HG03196 (cell line): ENCODE data around the gene CRAT.
A peak's percentile ranks its signal among the peaks of the same experiment; 100 is the strongest.

Experiments used
- ATAC-seq: cut with Tn5 transposase; IDR thresholded peaks from one replicate; pipeline ENCODE4 v1.9.1; 2021; ENCODE audit not compliant: unreplicated experiment

CRAT gene

DNA sequence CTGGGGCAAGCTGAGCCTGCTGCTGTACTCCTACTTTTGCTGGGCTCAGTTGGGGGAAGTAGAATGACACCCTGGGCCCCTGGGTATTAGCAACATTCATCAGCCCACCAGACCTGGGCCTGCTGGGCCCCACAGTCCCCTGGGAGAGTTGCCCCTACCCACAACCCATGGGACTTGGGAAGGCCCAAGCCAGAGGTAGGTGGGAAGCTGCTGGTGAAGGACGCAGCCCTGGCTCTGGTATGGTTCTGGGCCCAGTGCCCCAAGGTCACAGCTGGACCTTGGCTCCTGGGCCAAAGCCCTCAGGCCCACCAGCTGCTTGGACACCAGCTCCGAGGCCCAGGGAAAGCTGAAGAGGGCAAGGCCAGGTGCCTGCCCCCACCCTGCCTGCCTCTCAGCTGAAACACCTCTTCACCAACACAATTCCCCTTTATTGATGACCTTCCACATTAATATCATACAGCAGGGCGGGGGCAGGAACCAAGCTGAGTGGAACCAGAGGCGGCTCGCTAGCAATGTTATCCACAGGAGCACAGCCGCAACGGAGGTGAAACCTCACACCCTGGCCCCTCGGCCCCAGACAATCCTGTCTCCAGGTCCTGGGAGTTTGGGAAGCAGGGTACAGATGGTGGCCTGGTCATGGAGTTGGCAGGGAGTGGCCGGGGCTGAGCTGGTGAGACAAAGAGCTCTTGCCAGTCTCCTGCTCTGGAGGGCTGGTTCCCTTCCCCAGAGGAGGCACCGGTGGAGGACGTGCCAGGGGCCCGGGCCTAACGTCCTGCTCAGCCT lies 16.0 kb downstream of the CRAT start:
- no peak for ATAC-seq

DNA sequence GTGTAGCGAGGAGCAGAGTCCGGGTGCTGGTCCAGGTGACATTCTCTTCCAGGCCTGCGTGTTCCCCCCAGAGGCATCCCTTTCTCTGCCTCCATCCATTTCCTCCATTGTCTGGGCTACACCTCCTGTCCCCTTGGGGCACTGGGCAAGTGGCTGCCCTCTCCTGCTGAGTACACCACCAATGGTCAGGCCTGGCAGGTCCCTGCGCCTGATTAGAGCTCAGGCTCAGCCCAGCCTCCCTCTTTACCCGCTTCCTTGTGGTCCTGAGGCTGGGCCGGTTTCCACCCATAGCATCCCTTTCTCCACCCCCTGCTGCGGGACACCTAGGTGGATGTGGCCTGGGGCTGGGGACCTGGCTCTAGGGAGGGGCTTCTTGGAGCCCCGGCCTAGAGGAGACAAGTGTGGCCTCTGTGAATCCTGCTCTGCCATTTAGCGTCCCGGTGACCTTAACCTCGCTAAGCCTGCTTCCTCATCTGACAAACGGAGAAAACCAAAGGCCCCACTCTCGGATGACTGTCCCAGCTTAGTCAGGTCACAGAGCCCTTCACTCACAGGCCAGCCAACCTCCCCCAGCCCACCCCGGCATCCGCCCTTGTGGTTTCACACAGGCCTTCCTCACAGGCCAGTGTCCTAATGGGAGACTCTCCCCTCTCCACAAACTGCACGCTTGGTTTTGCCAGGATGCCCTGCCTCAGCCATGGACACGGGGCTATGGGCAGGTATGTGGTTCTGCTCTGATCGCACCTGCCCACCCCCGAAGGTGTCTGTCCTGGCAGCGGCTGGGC lies 16.8 kb downstream of the CRAT start:
- ATAC-seq, result no peak

DNA sequence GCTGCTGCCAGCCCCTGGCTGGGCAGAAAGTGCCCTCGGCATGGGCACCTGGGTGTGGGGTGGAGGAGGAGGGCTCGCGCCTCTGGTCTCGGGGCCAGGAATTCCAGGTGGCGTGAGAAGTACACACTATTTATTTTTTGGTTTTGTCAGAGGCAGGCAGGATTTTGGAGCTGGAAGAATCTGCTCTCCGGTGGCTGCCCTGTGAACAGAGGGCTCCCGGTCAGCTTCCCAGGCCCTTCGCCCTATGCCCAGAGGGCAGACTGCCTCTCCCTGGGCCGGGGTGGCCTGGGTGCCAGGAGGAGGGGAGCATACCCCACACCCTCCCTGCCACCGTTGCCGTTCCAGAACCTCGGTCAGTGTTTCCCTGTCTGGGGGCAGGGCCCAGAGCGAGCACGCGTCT lies 21.3 kb downstream of the CRAT start:
- ATAC-seq, result no peak

DNA sequence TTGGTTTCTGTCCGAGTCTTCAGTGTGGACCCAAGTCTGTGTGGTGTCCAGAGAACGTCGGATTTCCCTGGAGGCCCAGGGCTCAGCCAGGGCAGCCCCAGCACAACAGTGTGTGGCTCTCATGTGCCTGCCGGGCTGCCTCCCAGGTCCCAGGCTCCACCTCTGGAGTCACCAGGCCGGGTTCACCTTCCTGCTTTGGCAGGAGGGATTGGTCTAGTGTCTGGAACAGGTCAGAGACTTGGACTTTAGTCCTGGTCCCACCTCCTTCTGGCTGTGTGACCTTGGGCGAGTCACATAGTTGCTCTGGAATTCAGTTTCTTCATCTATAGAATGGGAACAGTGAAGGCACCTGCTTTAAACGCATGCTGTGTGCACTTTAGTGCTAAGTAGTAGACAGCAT lies 26.5 kb downstream of the CRAT start:
- ATAC-seq, result no peak

DNA sequence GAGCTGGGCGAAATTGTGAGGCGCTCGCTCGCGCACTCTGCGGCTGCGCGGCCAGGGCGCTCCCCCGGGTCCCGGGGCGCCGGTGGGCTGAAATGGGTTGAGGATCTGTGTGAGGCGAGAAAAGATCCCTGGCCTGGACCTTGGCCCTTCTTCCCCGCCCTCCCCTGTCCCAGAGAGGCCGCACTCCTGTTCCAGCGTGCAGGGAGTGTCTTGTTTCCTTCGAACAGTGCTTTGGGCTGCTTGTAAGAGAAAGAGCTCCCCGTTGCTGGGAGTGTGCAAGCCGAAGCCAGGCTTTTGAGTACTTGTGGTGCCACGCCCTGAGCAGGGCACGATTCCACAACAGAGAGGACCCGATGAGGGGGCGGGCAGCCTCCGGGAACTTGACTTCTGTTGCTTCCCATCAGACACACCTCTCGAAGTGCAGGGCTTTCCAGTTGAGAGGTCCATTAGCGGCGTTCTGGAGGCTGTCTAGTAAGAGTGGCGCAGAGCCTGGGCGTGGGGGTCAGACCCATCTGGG lies 29.1 kb downstream of the CRAT start:
- no peak for ATAC-seq

DNA sequence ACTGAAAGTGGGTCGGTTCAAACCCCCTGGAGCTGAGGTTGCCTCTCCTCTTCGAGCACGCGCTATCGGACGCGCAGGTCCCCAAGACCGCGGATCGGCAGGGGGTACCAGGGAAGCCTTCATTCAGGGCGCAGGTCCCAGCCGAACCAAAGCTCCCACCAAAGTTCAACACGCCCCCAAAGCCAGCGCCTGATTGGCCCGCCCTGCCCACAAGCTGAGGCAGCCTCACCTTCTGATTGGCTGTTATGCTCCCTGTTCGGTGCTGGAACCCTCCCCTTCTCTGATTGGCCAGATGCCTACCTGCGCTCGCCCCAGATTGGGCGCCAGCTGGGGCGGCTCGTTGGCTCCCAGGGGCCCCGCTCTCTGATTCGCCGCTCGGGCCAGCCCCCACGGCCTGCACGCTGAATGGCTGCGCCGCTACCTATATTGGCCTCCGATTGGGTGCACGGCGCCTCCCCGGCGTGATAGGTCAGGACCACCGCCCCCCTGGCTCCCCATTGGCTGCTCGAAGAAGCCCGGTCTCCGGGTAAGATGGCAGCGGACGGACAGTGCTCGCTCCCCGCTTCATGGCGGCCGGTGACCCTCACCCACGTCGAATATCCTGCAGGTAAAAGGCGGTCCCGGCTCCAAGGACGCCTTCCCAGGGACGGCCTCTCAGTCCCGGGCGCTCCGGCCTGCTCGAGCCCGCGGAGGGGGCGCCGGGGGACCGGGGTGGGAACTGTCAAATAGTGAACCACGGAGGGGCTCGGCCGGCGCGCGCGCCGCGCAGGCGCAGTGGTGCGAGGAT lies 29.8 kb downstream of the CRAT start, which contains the start of gene DOLPP1:
DOLPP1 (plus strand) TSS at position 511 of the 787 bp plus-strand sequence; CDS start at position 532, 21 bp downstream.
- peak; percentile 89 for ATAC-seq

DNA sequence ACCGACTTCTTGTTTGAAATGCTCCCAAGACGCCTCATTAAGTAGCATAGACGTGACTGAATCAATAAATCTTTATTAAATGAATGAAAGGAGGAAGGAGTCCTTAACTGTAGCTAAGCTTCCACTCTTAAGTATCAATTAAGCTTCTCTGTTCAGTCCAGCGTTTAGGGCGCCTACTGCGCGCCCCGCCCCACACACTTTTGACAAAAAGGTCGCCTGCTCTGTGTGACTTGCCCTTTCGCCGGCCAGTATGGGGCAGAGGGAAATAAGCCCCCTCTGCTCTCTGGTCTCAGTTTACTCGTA lies 30.3 kb downstream of the CRAT start:
- no peak for ATAC-seq

DNA sequence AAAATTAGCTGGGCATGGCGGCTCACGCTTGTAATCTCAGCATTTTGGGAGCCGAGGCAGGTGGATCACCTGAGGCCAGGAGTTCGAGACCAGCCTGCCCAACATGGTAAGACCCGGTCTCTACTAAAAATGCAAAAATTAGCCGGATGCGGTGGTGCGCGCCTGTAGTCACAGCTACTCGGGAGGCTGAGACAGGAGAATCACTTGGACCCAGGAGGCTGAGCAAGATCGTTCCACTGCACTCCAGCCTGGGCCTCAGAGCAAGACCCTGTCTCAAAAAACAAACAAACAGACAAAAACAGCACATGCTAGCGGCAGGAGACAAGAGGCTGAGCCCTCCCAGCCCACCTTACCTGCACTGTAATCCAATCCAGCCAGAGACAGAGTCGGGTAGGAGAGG lies 30.8 kb downstream of the CRAT start:
- ATAC-seq, result no peak

DNA sequence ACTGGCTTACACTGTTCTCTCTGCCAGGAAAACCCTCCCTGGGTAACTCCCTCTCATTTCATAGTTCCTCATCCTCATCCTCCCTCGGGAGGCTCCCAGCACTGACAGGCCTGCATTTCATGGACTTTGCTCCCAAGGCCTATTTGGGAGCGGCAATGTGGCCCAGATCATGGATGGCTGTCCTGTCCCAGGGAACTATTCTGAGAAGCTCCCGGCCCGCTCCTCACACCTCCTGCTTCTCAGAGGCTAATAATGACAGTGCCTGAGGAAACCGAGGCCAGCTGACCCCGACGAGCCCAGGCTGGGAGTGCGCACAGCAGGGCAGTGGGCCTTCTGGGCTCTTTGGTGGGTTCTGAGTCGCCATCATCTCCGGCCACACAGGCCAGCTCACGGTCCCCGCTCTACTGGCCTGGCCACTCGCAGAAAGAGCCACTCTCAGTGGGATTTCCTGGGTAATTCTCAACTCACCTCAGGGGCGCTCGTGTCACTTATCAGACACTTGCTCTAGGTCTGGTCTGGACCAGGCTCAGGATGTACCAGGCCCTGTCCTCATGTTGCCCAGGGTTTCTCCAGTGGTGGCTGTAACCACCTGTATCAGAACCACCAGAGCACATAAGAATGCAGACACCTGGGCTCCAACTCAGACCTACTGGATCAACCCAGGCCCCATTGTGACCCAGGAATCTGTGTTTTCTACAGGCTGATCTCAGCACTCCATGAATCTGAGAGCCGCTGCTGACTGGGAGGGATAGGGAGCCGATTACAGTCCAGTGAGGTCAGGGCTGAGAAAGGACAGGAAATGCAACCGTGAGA lies 31.7 kb downstream of the CRAT start:
- ATAC-seq, result no peak

DNA sequence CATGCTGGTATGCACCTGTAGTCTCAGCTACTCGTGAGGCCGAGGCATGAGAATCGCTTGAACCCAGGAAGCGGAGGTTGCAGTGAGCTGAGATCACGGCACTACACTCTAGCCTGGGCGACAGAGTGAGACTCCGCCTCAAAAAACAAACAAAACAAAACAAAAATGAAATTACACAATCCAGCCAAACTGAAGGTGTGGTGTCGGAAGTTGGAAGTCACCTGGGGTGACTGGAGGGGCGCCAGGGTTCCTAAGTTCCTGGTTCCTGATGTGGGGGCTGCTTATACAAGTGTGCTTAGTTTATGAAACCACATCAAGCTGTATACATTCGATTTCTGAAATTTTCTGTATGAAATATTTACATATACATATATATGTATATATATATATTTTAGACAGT lies 33.4 kb downstream of the CRAT start:
- ATAC-seq, result no peak

DNA sequence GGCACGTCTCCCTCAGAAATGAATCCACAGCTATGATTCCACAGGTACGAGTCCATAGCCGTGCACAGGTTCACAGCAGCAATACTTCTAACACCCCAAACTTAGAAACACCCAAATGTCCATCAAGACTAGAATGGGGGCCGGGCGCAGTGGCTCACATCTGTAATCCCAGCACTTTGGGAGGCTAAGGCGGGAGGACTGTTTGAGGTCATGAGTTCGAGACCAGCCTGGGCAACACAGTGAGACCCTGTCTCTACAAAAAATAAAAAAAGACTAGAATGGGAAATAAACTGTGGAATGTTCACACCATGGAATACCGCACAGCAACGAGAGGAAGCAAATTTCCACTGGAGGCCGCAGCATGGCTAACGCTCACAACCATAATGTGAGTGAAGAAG lies 34.0 kb downstream of the CRAT start:
- no peak for ATAC-seq

DNA sequence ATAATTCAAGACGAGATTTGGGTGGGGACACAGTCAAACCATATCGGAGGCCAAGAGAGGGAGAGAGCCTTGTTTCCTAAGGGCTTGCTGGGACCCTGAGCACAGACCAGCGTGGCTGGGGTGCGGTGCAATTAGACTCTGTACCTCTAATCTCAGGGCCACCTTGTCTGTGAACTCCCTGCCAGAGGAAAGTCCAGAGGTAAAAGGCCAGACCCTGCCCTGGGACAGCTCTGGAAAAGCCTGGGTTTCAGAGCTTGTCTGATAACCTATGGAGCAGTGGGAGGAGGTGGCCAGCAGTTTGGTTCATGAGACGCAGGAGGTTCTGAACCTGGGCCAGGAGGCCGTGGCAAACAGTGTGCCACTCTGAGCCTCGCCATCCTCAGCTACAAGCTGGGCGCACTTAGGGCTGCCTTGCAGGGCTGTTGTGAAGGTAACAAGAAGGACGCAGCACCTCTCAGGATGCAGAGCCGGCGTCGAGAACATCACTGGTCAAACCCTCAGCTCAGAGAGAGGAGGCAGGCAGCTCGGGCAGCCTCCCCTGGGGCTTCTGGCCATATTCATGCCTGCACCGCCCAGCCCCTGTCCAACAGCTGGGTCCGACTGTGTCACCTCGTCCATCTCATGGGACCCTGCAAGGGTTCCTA lies 34.5 kb downstream of the CRAT start:
- no peak for ATAC-seq

DNA sequence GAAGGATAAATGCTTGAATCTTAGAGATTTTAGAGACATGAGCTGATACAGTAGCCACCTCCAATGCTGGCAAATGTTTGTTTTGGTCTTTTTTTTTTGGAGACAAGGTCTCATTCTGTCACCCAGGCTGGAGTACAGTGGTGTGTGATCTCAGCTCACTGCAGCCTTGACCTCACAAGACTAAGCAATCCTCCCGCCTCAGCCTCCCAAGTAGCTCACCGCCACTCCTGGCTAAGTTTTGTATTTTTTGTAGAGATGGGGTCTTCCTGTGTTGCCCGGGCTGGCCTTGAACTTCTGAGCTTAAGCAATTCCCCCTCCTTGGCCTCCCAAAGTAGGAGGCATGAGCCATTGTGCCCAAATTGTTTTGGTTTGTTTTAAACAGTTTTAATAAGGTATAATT lies 36.5 kb downstream of the CRAT start:
- no peak for ATAC-seq

DNA sequence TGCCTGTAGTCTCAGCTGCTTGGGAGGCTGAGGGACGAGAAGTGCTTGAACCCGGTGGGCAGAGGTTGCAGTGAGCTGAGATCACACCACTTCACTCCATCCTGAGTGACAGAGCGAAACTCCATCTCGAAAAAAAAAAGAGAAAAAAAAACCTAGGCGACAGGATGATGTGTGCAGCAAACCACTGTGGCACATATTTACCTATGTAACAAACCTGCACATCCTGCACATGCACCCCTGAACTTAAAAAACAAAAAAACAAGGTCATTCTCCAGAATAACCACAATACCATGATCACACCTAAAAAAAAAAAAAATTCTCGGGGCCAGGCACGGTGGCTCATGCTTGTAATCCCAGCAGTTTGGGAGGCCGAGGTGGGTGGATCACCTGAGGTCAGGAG lies 37.2 kb downstream of the CRAT start:
- no peak for ATAC-seq

DNA sequence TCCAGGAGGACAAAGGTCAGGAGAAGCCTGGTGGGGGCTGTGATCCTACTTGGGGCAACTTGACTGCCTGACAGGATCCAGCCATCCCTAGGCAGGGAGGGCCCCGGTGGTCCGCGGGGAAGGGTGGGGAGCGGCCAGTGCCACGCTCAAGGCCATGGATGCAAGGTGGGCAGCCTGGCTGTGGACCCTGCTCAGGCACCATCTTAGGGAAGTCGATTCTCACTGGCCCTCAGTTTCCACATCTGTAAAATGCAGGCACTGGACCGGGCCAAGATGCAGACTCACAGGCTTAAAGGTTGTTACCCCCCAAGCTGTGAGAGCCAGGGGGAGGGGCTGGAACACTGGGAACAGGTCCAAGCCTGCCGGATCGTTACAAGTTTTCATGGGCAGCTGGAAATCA lies 38.4 kb downstream of the CRAT start:
- no peak for ATAC-seq

DNA sequence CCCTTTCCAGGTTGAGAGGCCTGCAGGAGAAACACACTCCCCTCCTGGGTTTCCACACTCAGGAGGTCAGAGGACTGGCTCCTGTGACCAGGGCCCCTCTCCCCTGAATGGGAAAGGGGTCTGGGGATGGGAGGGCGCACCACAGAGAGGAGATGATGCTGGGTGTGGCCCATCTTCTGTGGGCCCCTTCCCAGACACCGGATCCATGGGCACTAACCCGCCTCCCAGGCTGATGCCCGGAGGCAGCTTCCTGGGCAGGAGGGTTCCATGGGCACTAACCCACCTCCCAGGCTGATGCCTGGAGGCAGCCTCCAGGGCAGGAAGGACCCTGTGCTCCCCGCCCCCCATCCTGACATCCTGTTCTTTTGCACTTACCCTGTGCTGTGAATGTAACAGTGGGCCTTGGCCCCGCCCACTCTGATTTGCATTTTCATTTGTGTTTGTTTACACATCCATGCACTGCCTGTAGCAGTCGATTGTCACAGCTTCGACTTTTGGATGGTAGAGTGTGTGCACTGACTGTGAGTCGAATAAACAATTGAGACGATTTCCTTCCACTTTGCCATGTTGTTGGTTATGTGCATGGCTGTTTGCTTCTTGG lies 39.0 kb downstream of the CRAT start:
- ATAC-seq, result no peak

DNA sequence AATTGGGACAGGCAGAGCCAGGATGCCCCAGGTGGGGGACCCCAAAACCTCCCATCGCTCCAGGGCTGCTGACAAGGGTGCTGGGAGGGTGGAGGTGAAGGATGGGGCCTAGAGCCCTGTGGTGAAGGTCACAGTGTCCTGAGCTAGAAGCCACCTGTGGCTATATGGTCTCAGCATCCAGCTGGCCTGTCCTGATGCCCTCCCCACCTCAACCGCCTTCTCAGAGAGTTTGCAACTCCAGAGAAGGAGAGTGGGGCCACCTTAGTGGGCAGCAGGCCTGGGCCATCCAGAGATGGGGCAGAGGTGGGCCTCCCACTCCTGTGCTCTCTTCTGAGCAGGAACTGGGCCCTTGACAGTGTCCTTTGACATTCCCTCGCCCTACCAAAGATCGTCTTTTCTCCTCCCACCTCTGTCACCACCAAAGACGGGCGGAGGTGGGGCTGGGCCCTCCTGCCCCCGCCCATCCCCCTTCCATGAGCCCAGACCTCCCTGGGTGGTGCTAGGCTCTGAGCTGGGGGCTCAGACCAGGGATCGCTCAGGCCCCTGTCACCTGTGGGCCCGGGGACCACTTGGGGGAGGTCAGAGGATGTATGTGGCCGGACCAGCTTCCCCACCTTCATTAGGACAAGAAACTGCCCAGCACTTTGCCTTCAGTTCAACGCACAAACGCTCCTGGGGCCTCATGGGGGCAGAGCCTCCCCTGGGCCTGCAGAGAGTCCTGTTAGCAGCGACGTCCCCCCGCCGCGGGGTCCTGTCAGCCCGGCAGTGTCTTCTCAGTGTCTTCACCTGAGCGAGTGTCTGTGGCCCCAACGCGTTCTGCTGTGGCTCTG lies 39.7 kb downstream of the CRAT start:
- ATAC-seq, result no peak

DNA sequence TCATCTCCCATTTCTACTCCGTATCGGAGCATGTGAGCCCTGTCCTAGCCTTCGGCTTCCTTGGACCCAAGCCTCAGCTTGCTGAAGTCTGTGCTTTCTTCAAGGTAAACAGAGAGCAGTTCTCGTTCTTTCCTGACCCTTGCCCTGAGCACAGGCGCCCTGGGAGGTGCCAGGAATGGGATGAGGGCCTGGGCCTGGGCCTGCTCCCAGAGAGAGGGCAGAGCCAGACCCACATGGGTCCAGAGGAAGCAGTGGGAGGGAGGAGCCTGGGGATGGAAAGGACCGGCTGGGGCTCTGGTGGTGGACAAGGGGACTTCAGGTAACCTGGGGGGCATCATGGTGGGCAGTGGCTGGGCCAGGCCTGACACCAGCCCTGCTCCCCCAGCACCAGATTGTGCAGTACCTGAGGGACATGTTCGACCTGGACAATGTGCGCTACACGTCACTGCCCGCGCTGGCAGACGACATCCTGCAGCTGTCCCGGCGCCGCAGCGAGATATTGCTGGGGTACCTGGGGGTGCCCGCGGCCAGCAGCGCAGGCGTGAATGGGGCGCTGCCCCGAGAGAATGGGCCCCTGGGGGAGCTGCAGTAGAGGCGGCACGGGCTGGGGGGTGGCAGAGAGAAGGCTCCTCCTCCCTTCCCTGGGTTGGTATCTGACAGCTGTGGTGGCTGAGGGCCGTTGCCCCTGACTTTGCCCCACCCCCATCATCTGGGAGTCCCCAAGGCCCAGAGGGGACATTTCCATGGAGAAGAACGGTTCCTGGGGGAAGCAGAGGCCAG lies 40.5 kb downstream of the CRAT start:
- ATAC-seq, result no peak
